Endothelial cell of umbilical vein (primary cell): ENCODE data around the gene MINDY3. TPM values are rescaled to one million over a fixed set of nuclear protein-coding genes. Genes with fewer than 3 reads are reported as not detected.

Experiments used
- BruUV-seq: library from RNA; stranded (reverse); fragments of 400-500 nt; replicated peaks from 2 replicates; lab custom pipeline; 2021; lab: Mats Ljungman, UMichigan
- CTCF ChIA-PET: fragments of 300-600, 350-600 bp; sonication (Branson Sonifier 250); formaldehyde crosslinking; loops from one replicate; lab custom pipeline; 2021; ENCODE audit warnings: antibody characterized with exemption, inconsistent platforms; lab: Charles Lee
- POLR2A ChIA-PET: fragments of 300-600, 350-600 bp; sonication (Branson Sonifier 250); formaldehyde crosslinking; loops from one replicate; lab custom pipeline; 2021; ENCODE audit warnings: antibody characterized with exemption, inconsistent platforms; lab: Charles Lee
- DNase-seq: peaks from one replicate; pipeline ENCODE4 v3.0.0-alpha.2; 2011; ENCODE audit warnings: low read depth, low spot score
- FAIRE-seq: peaks from 2 replicates; lab custom pipeline; 2011; peaks lifted over from hg19 to GRCh38; lab: Jason Lieb, UNC
- H2AFZ ChIP-seq: 2 replicates; pipeline ENCODE4 v1.6.0; 2012; ENCODE audit warnings: low read depth, low read length, control low read depth, inconsistent platforms
- H3K27ac ChIP-seq: 2 replicates; pipeline ENCODE4 v1.5.1; 2011; ENCODE audit warnings: low read depth, mild to moderate bottlenecking, control low read depth, low read length, moderate library complexity; ENCODE audit not compliant: insufficient read depth
- H3K27me3 ChIP-seq, 2 experiments: 2 replicates each; pipeline versions ENCODE4 v1.6.0 to v1.6.1; 2011; ENCODE audit warnings: low read length in 2 of 2, mixed read lengths in 1 of 2; ENCODE audit not compliant: control insufficient read depth in 2 of 2, insufficient read depth in 2 of 2
- H3K36me3 ChIP-seq, 2 experiments: 2 replicates in 1 of 2; 3 replicates in 1 of 2; pipeline ENCODE4 v1.5.1; 2011; ENCODE audit warnings: low read length in 2 of 2, mild to moderate bottlenecking in 1 of 2, moderate library complexity in 1 of 2; ENCODE audit not compliant: control insufficient read depth in 2 of 2, insufficient read depth in 2 of 2; ENCODE audit errors: extremely low read depth in 1 of 2
- H3K4me1 ChIP-seq: 3 replicates; pipeline ENCODE4 v1.5.1; 2011; ENCODE audit warnings: mild to moderate bottlenecking, low read length; ENCODE audit not compliant: control insufficient read depth, insufficient read depth; ENCODE audit errors: extremely low read depth
- H3K4me2 ChIP-seq: 2 replicates; pipeline ENCODE4 v1.6.1; 2011; ENCODE audit warnings: low read length, control low read depth, mixed read lengths; ENCODE audit not compliant: insufficient read depth
- H3K4me3 ChIP-seq, 3 experiments: fragments of 200-600 bp in 1 of 3; sonication (generic), shearing (Covaris generic) in 1 of 3; replicated peaks in 1 of 3; 2 replicates each; pipeline ENCODE4 v1.5.1; 2011 to 2016; ENCODE audit warnings: control low read depth in 3 of 3, low read length in 3 of 3, mild to moderate bottlenecking in 2 of 3, inconsistent platforms in 1 of 3, low read depth in 1 of 3, moderate library complexity in 1 of 3; ENCODE audit not compliant: insufficient read depth in 1 of 3
- H3K79me2 ChIP-seq: 2 replicates; pipeline ENCODE4 v1.6.0; 2012; ENCODE audit warnings: low read length, inconsistent platforms; ENCODE audit not compliant: control insufficient read depth, insufficient read depth
- H3K9ac ChIP-seq: replicated peaks from 2 replicates; pipeline ENCODE3; 2011; ENCODE audit warnings: low read length, control low read depth; ENCODE audit not compliant: insufficient read depth; ENCODE audit errors: extremely low read depth
- H3K9me1 ChIP-seq: replicated peaks from 3 replicates; pipeline ENCODE4 v1.6.0; 2011; ENCODE audit warnings: mild to moderate bottlenecking, low read length; ENCODE audit not compliant: control insufficient read depth, insufficient read depth; ENCODE audit errors: extremely low read depth
- H3K9me3 ChIP-seq: replicated peaks from 2 replicates; pipeline ENCODE4 v1.5.1; 2012; ENCODE audit warnings: low read length, inconsistent platforms; ENCODE audit not compliant: control insufficient read depth, insufficient read depth
- H4K20me1 ChIP-seq: replicated peaks from 2 replicates; pipeline ENCODE3; 2011; ENCODE audit warnings: mild to moderate bottlenecking, low read length; ENCODE audit not compliant: control insufficient read depth, insufficient read depth; ENCODE audit errors: extremely low read depth
- EZH2 ChIP-seq: IDR thresholded peaks from 2 replicates; pipeline ENCODE4 v1.6.1; 2012; ENCODE audit warnings: borderline replicate concordance, low read depth, mild to moderate bottlenecking, moderate library complexity, low read length, inconsistent platforms; ENCODE audit not compliant: severe bottlenecking
- FOS ChIP-seq: IDR thresholded peaks from 2 replicates; pipeline ENCODE4 v1.6.1; 2011; ENCODE audit warnings: mild to moderate bottlenecking, low read length, moderate library complexity, borderline replicate concordance; ENCODE audit not compliant: insufficient read depth
- JUN ChIP-seq: IDR thresholded peaks from 2 replicates; pipeline ENCODE4 v1.6.1; 2011; ENCODE audit warnings: borderline replicate concordance, low read depth; ENCODE audit not compliant: insufficient read length, insufficient read depth
- MAX ChIP-seq: IDR thresholded peaks from 2 replicates; pipeline ENCODE4 v1.6.1; 2011; ENCODE audit not compliant: insufficient read depth, insufficient read length
- MYC ChIP-seq: IDR thresholded peaks from one replicate; pipeline ENCODE4 v1.6.1; 2011; ENCODE audit warnings: mild to moderate bottlenecking, low read depth, low read length
- POLR2A ChIP-seq: IDR thresholded peaks from 2 replicates; pipeline ENCODE4 v1.6.1; 2012; ENCODE audit warnings: low read depth, mild to moderate bottlenecking, control low read depth, low read length
- POLR2AphosphoS5 ChIP-seq: IDR thresholded peaks from 2 replicates; pipeline ENCODE4 v1.6.1; 2012; ENCODE audit warnings: low read depth, mild to moderate bottlenecking, control low read depth, low read length, moderate library complexity; ENCODE audit not compliant: insufficient read depth
- dilution Hi-C: fragments of 300-500 bp; cut with MboI; formaldehyde crosslinking; loops from one replicate; pipeline ENCODE4 v1.15.0; 2019; ENCODE audit warnings: low sequenced_read_pairs; ENCODE audit not compliant: extremely low pct_ligation_motif_present
- intact Hi-C: fragments of 100-400 bp; cut with micrococcal nuclease; formaldehyde crosslinking; loops from one replicate; pipeline ENCODE4 v1.10.0; 2022
- polyA plus RNA-seq, 4 experiments: library from polyadenylated mRNA; depleted of rRNA in 3 of 4; stranded (reverse) in 3 of 4; unstranded in 1 of 4; fragments of >200 nt; gene quantifications; 2 replicates each; pipeline versions ENCODE4 v1.2.1 to v1.2.3, GENCODE V29; 2011 to 2012; ENCODE audit warnings: missing spikeins in 1 of 4
- total RNA-seq: library from RNA; stranded (reverse); gene quantifications from 2 replicates; pipeline ENCODE4 v1.2.3, GENCODE V29; 2021
- TF ChIP-seq, protein P1 (sequence below), 2 donors: IDR thresholded peaks; 1 replicate in 1 of 2; 2 replicates in 1 of 2; pipeline ENCODE4 v1.5.1; 2011; ENCODE audit warnings: low read length in 2 of 2, mild to moderate bottlenecking in 2 of 2, moderate library complexity in 2 of 2, control low read depth in 1 of 2, inconsistent platforms in 1 of 2, low read depth in 1 of 2; ENCODE audit not compliant: insufficient read depth in 1 of 2; ENCODE audit errors: extremely low read depth in 1 of 2

The MINDY3 gene
- total and polyA plus RNA-seq, 2 donors (not counting 3 experiments of a cell fraction or from before 2014, with no cell fraction given), result 7.5 to 20.2 TPM

GRCh38 chr10:15881542-15881941 lies 21.2 kb upstream of the MINDY3 start:
- Histone ChIP-seq H3K9ac (no peak overlapping the region), H2AFZ (no peak overlapping the region), H3K4me3 (no peak overlapping the region), H3K36me3 (no peaks in the 10 kb centered on the region), H3K27me3 (peaks cover 18 to 23% of the 10 kb centered on the region in 2 experiments), H3K9me3 (no peaks in the 10 kb centered on the region), H3K4me2 (no peak overlapping the region), H3K9me1 (no peaks in the 10 kb centered on the region), H3K27ac (no peak overlapping the region), H4K20me1 (no peaks in the 10 kb centered on the region), H3K79me2 (no peaks in the 10 kb centered on the region), H3K4me1 (no peaks in the 10 kb centered on the region)
- DNase-seq (no peak), FAIRE-seq (no peak)
- intact Hi-C loops (no loop called here), dilution Hi-C loops (no loop called here)
- no peak for TF ChIP-seq POLR2A
- no peak for TF ChIP-seq EZH2
- no peak for TF ChIP-seq JUN
- TF ChIP-seq FOS, result no peak
- TF ChIP-seq MAX, result no peak
- no peak for TF ChIP-seq POLR2AphosphoS5
- TF ChIP-seq MYC, result no peak
- TF ChIP-seq, protein P1, sequence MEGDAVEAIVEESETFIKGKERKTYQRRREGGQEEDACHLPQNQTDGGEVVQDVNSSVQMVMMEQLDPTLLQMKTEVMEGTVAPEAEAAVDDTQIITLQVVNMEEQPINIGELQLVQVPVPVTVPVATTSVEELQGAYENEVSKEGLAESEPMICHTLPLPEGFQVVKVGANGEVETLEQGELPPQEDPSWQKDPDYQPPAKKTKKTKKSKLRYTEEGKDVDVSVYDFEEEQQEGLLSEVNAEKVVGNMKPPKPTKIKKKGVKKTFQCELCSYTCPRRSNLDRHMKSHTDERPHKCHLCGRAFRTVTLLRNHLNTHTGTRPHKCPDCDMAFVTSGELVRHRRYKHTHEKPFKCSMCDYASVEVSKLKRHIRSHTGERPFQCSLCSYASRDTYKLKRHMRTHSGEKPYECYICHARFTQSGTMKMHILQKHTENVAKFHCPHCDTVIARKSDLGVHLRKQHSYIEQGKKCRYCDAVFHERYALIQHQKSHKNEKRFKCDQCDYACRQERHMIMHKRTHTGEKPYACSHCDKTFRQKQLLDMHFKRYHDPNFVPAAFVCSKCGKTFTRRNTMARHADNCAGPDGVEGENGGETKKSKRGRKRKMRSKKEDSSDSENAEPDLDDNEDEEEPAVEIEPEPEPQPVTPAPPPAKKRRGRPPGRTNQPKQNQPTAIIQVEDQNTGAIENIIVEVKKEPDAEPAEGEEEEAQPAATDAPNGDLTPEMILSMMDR (IDR thresholded peaks at IDR 0.05; ENCODE audit: extremely low read depth in 1 of 2, insufficient read depth in 1 of 2, low read depth in 1 of 2, low read length in 2 of 2), result no peak
- CTCF ChIA-PET, result interaction anchor here (0.9 to 3.3 kb wide), 4 partner anchors 18 to 928 kb away, joined by 3 to 25 read pairs (median 5); no protein-coding TSS in a partner anchor
- BruUV-seq, result no TSS peak
- POLR2A ChIA-PET, result no interaction called here
